Glutamatergic neuron (in vitro differentiated cells): ENCODE data around the gene MRGPRD. TPM values are rescaled to one million over a fixed set of nuclear protein-coding genes. Genes with fewer than 3 reads are reported as not detected.
A peak's percentile ranks its signal among the peaks of the same experiment; 100 is the strongest.

Source experiments
- DNase-seq: peaks from one replicate; pipeline ENCODE4 v3.0.0; 2022
- H3K27ac Mint-ChIP-seq: one replicate; pipeline ENCODE4 v1.8.0; 2020; ENCODE audit warnings: mild to moderate bottlenecking, mixed read lengths, inconsistent platforms; ENCODE audit not compliant: unreplicated experiment
- H3K27me3 Mint-ChIP-seq: one replicate; pipeline ENCODE4 v1.8.0; 2020; ENCODE audit warnings: mild to moderate bottlenecking, moderate library complexity, mixed read lengths, inconsistent platforms; ENCODE audit not compliant: unreplicated experiment
- H3K36me3 Mint-ChIP-seq: one replicate; pipeline ENCODE4 v1.8.0; 2020; ENCODE audit warnings: mild to moderate bottlenecking, mixed read lengths, inconsistent platforms; ENCODE audit not compliant: unreplicated experiment
- H3K4me1 Mint-ChIP-seq: one replicate; pipeline ENCODE4 v1.8.0; 2020; ENCODE audit warnings: mild to moderate bottlenecking, low read depth, mixed read lengths, inconsistent platforms; ENCODE audit not compliant: unreplicated experiment
- H3K4me3 Mint-ChIP-seq: one replicate; pipeline ENCODE4 v1.8.0; 2020; ENCODE audit warnings: mild to moderate bottlenecking, mixed read lengths, inconsistent platforms; ENCODE audit not compliant: unreplicated experiment
- H3K9me3 Mint-ChIP-seq: one replicate; pipeline ENCODE4 v1.8.0; 2020; ENCODE audit warnings: mild to moderate bottlenecking, moderate library complexity, mixed read lengths, inconsistent platforms; ENCODE audit not compliant: unreplicated experiment
- CTCF ChIP-seq: fragments of 200-600 bp; sonication (generic); IDR thresholded peaks from one replicate; pipeline ENCODE4 v1.5.0; 2021; ENCODE audit not compliant: partially characterized antibody, unreplicated experiment
- total RNA-seq: library from RNA; stranded (reverse); fragmentation: NEBNext Ultra II Directional; extraction: Animal tissue kit (Norgen Biotek cat#: 25700); gene quantifications from one replicate; pipeline ENCODE4 v1.2.1, GENCODE V29; 2021; ENCODE audit not compliant: unreplicated experiment

Gene MRGPRD
- total RNA-seq, 1 donor from 2014 or later = not detected

- peaks cover 4% of the 10 kb centered on the region for H3K9me3 Mint-ChIP-seq
- no peak overlapping the region for H3K4me3 Mint-ChIP-seq
- no peak for DNase-seq
- peaks cover 6% of the 10 kb centered on the region for H3K36me3 Mint-ChIP-seq
- H3K27ac Mint-ChIP-seq = no peak overlapping the region
- peaks cover 11% of the 10 kb centered on the region for H3K27me3 Mint-ChIP-seq
- H3K4me1 Mint-ChIP-seq = no peaks in the 10 kb centered on the region
- no peak for TF ChIP-seq CTCF
Observed at GRCh38 chr11:68932933-68933577, 47.7 kb downstream of the MRGPRD start.

- Mint-ChIP-seq H3K27ac (no peak overlapping the region), H3K9me3 (peaks cover 4% of the 10 kb centered on the region), H3K4me1 (no peaks in the 10 kb centered on the region), H3K36me3 (peaks cover 7% of the 10 kb centered on the region), H3K4me3 (no peak overlapping the region), H3K27me3 (peaks cover 11% of the 10 kb centered on the region)
- TF ChIP-seq CTCF = no peak
- no peak for DNase-seq
Observed at GRCh38 chr11:68932358-68932757, 48.4 kb downstream of the MRGPRD start.

GRCh38 chr11:68931911-68932310 is 48.9 kb downstream of the MRGPRD start:
- no peak for TF ChIP-seq CTCF
- H3K27me3 Mint-ChIP-seq = peaks cover 11% of the 10 kb centered on the region
- H3K4me3 Mint-ChIP-seq = peak overlapping the region; percentile 20
- H3K4me1 Mint-ChIP-seq = no peaks in the 10 kb centered on the region
- peaks cover 12% of the 10 kb centered on the region for H3K36me3 Mint-ChIP-seq
- peaks cover 5% of the 10 kb centered on the region for H3K9me3 Mint-ChIP-seq
- no peak overlapping the region for H3K27ac Mint-ChIP-seq
- no peak for DNase-seq

GRCh38 chr11:68930991-68931855 is 49.6 kb downstream of the MRGPRD start:
- Mint-ChIP-seq H3K27me3 (peaks cover 11% of the 10 kb centered on the region), H3K4me3 (no peak overlapping the region), H3K27ac (no peak overlapping the region), H3K9me3 (peaks cover 5% of the 10 kb centered on the region), H3K4me1 (no peaks in the 10 kb centered on the region), H3K36me3 (peaks cover 13% of the 10 kb centered on the region)
- no peak for TF ChIP-seq CTCF
- no peak for DNase-seq

Other genes with a start within 250 kb of the MRGPRD start
- gene TESMIN, start 229.5 kb downstream of the MRGPRD start, total RNA-seq = 3.8 TPM
- 4.1 TPM for gene CPT1A, start 139.1 kb downstream of the MRGPRD start, total RNA-seq
- gene MRPL21, start 77.2 kb downstream of the MRGPRD start, total RNA-seq = 54.3 TPM
- 30.8 TPM for gene IGHMBP2, start 77.1 kb downstream of the MRGPRD start, total RNA-seq
- 1.0 TPM for gene MRGPRF, start 32.3 kb upstream of the MRGPRD start, total RNA-seq
- gene TPCN2, start 67.9 kb upstream of the MRGPRD start, total RNA-seq = 17.2 TPM
- gene SMIM38, start 174.9 kb upstream of the MRGPRD start, total RNA-seq = 0.32 TPM